HG03342 (cell line): ENCODE results near the gene GIMAP7.
"Not testable (repeated sequence)": the region's sequence is repeated elsewhere in the genome, so short reads cannot be mapped to it uniquely, and the experiment has no call there.

Experiments
- ATAC-seq: cut with Tn5 transposase; IDR thresholded peaks from one replicate; pipeline ENCODE4 v1.9.1; 2021; ENCODE audit warnings: mild to moderate bottlenecking, moderate library complexity; ENCODE audit not compliant: unreplicated experiment

Gene GIMAP7

GRCh38 chr7:150511048-150511447 is 3.6 kb upstream of the GIMAP7 start:
- ATAC-seq = no peak

GRCh38 chr7:150513758-150514157 is 914 bp upstream of the GIMAP7 start:
- ATAC-seq = no peak

- ATAC-seq = no peak
These were observed 826 bp downstream of the GIMAP7 start for GRCh38 chr7:150515248-150516147.

- no peak for ATAC-seq
These were observed 2.5 kb downstream of the GIMAP7 start for GRCh38 chr7:150516956-150517745.

GRCh38 chr7:150519310-150519709 is 4.6 kb downstream of the GIMAP7 start:
- ATAC-seq = no peak

- ATAC-seq = no peak
These were observed 5.5 kb downstream of the GIMAP7 start for GRCh38 chr7:150520145-150520544.

- ATAC-seq = not testable (repeated sequence)
These were observed 8.3 kb downstream of the GIMAP7 start for GRCh38 chr7:150522931-150523330.

- ATAC-seq = no peak
These were observed 9.3 kb downstream of the GIMAP7 start for GRCh38 chr7:150524018-150524417.

- no peak for ATAC-seq
These were observed 17.0 kb downstream of the GIMAP7 start for GRCh38 chr7:150531704-150532103.

- no peak for ATAC-seq
These were observed 23.6 kb downstream of the GIMAP7 start for GRCh38 chr7:150538259-150538658.

GRCh38 chr7:150553163-150553562 is 38.5 kb downstream of the GIMAP7 start:
- ATAC-seq = no peak

GRCh38 chr7:150556521-150557138 is 42.0 kb downstream of the GIMAP7 start:
- no peak for ATAC-seq

GRCh38 chr7:150560486-150560885 is 45.8 kb downstream of the GIMAP7 start:
- ATAC-seq = no peak

- ATAC-seq = no peak
These were observed 48.2 kb downstream of the GIMAP7 start for GRCh38 chr7:150562919-150563318.

- ATAC-seq = no peak
These were observed 49.3 kb downstream of the GIMAP7 start for GRCh38 chr7:150564006-150564405.

GRCh38 chr7:150564566-150564965 is 49.9 kb downstream of the GIMAP7 start:
- ATAC-seq = no peak

GRCh38 chr7:150565239-150565638 is 50.6 kb downstream of the GIMAP7 start:
- ATAC-seq = no peak

GRCh38 chr7:150566123-150566522 is 51.5 kb downstream of the GIMAP7 start:
- ATAC-seq = no peak

GRCh38 chr7:150566572-150566971 is 51.9 kb downstream of the GIMAP7 start:
- no peak for ATAC-seq

GRCh38 chr7:150567169-150567568 is 52.5 kb downstream of the GIMAP7 start, which contains the start of gene GIMAP4:
GIMAP4 (plus strand) TSS chr7:150567390; CDS start chr7:150569902, 2,512 bp downstream.
- ATAC-seq = no peak

GRCh38 chr7:150567871-150568301 is 53.2 kb downstream of the GIMAP7 start:
- no peak for ATAC-seq
